Fibroblast of mammary gland (primary cell): ENCODE results near the gene ASB1.

Experiments
- DNase-seq: peaks from one replicate; pipeline ENCODE4 v3.0.0-alpha.2; 2010; ENCODE audit warnings: low read depth
- H3K4me3 ChIP-seq: 2 replicates; pipeline ENCODE4 v1.5.1; 2011; ENCODE audit warnings: low read depth, mild to moderate bottlenecking, low read length, moderate library complexity; ENCODE audit not compliant: control insufficient read depth
- TF ChIP-seq, protein P1 (sequence below): conservative IDR thresholded peaks from 2 replicates; pipeline ENCODE4 v1.5.1; 2011; ENCODE audit warnings: low read depth, low read length, inconsistent platforms; ENCODE audit not compliant: control insufficient read depth, insufficient read depth

The ASB1 gene

DNA sequence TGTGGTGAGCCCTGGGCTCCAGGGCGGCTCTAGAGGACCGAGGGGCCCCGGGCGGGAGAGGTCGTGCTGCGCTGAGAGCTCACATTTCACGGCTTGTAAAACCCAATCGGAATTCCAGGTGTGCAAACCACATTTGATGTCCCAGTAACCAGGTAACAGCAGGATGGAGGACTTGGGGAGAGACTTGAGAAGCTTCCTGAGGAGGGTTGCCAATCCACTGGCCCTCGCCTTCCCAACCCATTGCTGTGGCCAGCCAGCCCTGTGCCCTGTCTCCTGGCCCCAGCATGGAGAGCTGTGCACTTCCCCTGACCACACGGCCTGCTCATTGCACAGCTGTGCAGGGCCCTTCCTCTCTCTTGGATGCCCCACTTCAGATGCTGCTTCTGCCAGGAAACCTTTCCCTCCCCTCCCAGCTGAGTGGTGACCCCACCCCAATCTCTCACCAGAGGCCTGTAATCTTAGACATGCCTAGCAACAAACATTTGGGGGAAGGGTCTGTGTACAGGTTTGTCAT is 39.6 kb downstream of the ASB1 start:
- TF ChIP-seq, protein P1, sequence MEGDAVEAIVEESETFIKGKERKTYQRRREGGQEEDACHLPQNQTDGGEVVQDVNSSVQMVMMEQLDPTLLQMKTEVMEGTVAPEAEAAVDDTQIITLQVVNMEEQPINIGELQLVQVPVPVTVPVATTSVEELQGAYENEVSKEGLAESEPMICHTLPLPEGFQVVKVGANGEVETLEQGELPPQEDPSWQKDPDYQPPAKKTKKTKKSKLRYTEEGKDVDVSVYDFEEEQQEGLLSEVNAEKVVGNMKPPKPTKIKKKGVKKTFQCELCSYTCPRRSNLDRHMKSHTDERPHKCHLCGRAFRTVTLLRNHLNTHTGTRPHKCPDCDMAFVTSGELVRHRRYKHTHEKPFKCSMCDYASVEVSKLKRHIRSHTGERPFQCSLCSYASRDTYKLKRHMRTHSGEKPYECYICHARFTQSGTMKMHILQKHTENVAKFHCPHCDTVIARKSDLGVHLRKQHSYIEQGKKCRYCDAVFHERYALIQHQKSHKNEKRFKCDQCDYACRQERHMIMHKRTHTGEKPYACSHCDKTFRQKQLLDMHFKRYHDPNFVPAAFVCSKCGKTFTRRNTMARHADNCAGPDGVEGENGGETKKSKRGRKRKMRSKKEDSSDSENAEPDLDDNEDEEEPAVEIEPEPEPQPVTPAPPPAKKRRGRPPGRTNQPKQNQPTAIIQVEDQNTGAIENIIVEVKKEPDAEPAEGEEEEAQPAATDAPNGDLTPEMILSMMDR: no peak
- no peak for DNase-seq
- no peak overlapping the region for H3K4me3 ChIP-seq

DNA sequence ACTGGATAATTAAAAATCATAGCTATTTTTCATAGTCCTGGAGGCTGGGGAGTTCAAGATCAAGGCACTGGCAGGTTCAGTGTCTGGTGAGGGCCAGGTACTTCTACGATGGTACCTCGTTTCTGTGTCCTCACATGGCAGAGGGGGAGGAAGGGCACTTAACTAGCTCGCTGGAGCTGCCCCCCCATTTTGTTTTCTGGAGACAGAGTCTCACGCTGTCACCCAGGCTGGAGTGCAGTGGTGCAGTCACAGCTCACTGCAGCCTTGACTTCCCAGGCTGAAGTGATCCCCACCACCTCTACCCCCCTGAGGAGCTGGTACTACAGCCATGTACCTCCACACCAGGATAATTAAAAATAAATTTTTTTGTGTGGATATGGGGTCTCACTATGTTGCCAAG is 40.3 kb downstream of the ASB1 start:
- no peak for DNase-seq
- no peak overlapping the region for H3K4me3 ChIP-seq
- TF ChIP-seq, protein P1: no peak

DNA sequence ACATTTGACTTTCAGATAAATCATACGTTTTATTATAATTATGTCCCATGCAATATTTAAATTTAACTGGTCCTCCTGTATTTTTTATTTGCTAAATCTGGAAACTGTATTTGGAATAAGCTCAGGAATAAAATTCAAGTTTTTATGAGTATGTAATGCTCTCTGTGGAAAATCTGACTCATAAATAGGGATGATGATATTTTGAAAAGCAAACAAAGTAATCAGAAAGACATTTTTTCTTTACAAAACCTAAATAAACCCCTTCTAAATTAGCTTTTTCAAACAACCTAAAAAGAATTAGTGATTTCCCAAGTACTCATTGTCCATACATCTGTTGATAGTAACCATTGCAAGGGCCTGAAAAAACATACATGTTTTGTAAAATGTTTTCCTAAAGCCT is 41.1 kb downstream of the ASB1 start:
- no peak for DNase-seq
- TF ChIP-seq, protein P1: no peak
- H3K4me3 ChIP-seq: no peak overlapping the region

DNA sequence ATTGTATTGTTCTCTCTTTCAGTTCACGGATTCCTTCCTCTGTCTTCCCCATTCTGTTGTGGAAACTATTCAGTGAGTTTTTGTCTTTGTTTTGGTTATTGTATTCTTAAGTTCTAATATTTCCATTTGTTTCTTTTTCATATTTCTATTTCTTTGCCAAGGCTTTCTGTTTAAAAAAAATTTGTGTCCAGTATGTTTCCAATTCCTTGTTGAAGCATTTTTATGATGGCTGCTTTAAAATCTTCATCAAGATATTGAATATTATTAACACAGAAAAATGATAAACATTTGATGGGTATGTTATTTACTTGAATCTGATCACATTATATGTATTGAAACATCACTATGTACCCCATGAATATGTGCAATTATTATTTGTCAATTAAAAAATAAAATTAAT is 42.4 kb downstream of the ASB1 start:
- H3K4me3 ChIP-seq: no peak overlapping the region
- TF ChIP-seq, protein P1: no peak
- DNase-seq: no peak

DNA sequence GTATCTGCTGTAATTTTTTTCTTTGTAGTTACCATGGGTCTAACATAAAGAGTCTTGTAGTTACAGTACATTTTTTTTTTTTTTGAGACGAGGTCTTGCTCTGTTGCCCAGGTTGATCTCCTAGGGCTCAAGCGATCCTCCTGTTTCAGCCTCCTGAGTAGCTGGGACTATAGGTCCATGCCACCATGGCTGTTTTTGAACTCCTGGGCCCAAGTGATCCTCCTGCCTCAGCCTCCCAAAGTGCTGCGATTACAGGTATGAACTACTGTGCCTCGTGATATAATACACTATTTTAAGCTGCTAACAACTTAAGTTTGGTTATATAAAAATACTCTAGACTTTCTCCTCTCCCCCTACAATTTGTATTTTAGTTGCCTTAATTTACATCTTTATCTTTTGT is 46.3 kb downstream of the ASB1 start:
- DNase-seq: no peak
- TF ChIP-seq, protein P1: no peak
- H3K4me3 ChIP-seq: no peak overlapping the region

DNA sequence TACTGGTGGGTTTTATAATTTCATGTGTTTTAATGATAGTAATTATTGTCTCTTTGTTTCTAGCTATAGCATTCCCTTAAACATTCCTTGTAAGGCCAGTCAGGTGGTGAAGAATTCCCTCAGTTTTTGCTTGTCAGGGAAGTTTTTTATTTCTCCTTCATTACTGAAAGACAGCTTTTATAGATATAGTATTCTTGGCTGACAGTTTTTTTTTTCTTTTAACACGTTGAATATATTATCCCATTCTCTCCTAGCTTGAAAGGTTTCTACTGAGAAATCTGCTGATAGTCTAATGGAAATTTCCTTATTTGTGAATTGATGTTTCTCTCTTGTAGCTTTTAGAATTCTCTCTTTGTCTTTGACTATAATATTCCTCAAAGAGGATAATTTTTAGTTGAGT is 46.8 kb downstream of the ASB1 start:
- TF ChIP-seq, protein P1: no peak
- DNase-seq: no peak

DNA sequence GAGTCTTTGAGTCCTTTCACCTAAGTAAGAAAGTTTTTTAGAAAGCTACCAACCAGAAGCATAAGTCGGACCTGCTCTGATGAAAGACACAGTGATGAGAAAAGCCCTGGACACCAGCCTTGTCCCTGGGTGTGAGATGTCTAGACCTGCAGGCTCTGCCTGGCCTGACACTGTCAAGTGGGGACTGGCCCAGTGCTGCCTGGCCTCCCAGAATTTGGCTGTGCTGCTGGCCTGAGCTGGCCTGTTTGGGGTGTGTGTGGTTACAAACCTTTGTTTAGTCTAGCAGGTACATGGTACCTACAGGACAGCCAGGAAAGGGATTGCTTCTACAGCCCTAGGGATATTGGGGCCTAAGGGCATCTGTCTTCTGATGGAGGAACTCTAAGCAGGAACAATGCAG is 48.3 kb downstream of the ASB1 start:
- H3K4me3 ChIP-seq: no peak overlapping the region
- DNase-seq: no peak
- TF ChIP-seq, protein P1: no peak

More for the DNA sequence above, 46.8 kb downstream of the ASB1 start:
- H3K4me3 ChIP-seq: no peak overlapping the region
